Left ventricle myocardium inferior (tissue), 1 donor: Measurements from ENCODE around the gene CYB561A3. TPM values are rescaled to one million over a fixed set of nuclear protein-coding genes. Genes with fewer than 3 reads are reported as not detected.

ENCODE experiments used
- DNase-seq: peaks from one replicate; pipeline ENCODE4 v3.0.0-alpha.2; 2020
- H3K27ac ChIP-seq: fragments of 200-600 bp; replicated peaks from 2 replicates; pipeline ENCODE4 v1.8.0; 2021
- H3K27me3 ChIP-seq: fragments of 200-600 bp; 2 replicates; pipeline ENCODE4 v1.8.0; 2021; ENCODE audit warnings: low read depth
- H3K36me3 ChIP-seq: fragments of 200-600 bp; 2 replicates; pipeline ENCODE4 v1.8.0; 2021
- H3K4me1 ChIP-seq: fragments of 200-600 bp; 2 replicates; pipeline ENCODE4 v1.8.0; 2021
- H3K4me3 ChIP-seq: fragments of 200-600 bp; 2 replicates; pipeline ENCODE4 v1.8.0; 2021; ENCODE audit warnings: mild to moderate bottlenecking, moderate library complexity
- H3K9me3 ChIP-seq: fragments of 200-600 bp; replicated peaks from 2 replicates; pipeline ENCODE4 v1.8.0; 2021
- CTCF ChIP-seq: fragments of 200-600 bp; IDR thresholded peaks from 2 replicates; pipeline ENCODE4 v1.8.0; 2021; ENCODE audit warnings: antibody characterized with exemption, mild to moderate bottlenecking, borderline replicate concordance
- intact Hi-C: fragments of 100-400 bp; cut with micrococcal nuclease; formaldehyde crosslinking; loops from one replicate; pipeline ENCODE4 v1.11.0; 2022
- long read RNA-seq: library from polyadenylated mRNA; unstranded; transcript quantifications from one replicate; pipeline ENCODE4 v2.0.0, GENCODE V29; 2021
- total RNA-seq: library from RNA; stranded (reverse); fragmentation: NEBNext Ultra II Directional; extraction: Animal tissue kit (Norgen Biotek cat#: 25700); gene quantifications from one replicate; pipeline ENCODE4 v1.2.1, GENCODE V29; 2021
- donor health status: DM: no; HTN: yes; CAD: no; lungs with severe emphysema.

CYB561A3 gene
- total RNA-seq = 10.5 TPM
- long read RNA-seq, transcript CYB561A3-201 (7 exons, 3,061 nt) = major isoform, 33 of 43 reads
- long read RNA-seq, partial matches to known transcripts = 2 of 43 reads
- long read RNA-seq, other reads (novel, unspliced or antisense) = 8 of 43 reads

- DNase-seq = peak; percentile 93
- peak within 1 kb of the TSS; percentile 82 for H3K4me3 ChIP-seq
- TF ChIP-seq CTCF = no peak
- H3K4me1 ChIP-seq = peaks cover 43% of the 10 kb centered on the region
- H3K27ac ChIP-seq = peak within 1 kb of the TSS; percentile 99
- H3K27me3 ChIP-seq = no peaks in the 10 kb centered on the region
- H3K36me3 ChIP-seq = peaks cover 32% of the 10 kb centered on the region
- no peaks in the 10 kb centered on the region for H3K9me3 ChIP-seq
- intact Hi-C loops = no loop called here
Observed at GRCh38 chr11:61361741-61362541, at the start of gene CYB561A3, which contains the start of gene TMEM138. Gene CYB561A3, minus strand, starts transcription at chr11:61361882. Its CDS starts 5,169 bp downstream, at chr11:61356713. Gene TMEM138, plus strand, starts transcription at chr11:61362374. Its CDS starts 2,017 bp downstream, at chr11:61364391.

GRCh38 chr11:61406991-61407728 is 45.5 kb upstream of the CYB561A3 start:
- no peak for DNase-seq
- Histone ChIP-seq H3K4me3 (no peak overlapping the region), H3K4me1 (no peaks in the 10 kb centered on the region), H3K27ac (no peak overlapping the region), H3K36me3 (peaks cover 99% of the 10 kb centered on the region), H3K27me3 (no peaks in the 10 kb centered on the region), H3K9me3 (no peaks in the 10 kb centered on the region)
- no peak for TF ChIP-seq CTCF
- intact Hi-C loops = no loop called here

GRCh38 chr11:61406067-61406466 is 44.4 kb upstream of the CYB561A3 start:
- Histone ChIP-seq H3K27me3 (no peaks in the 10 kb centered on the region), H3K4me3 (no peak overlapping the region), H3K4me1 (no peaks in the 10 kb centered on the region), H3K27ac (no peak overlapping the region), H3K9me3 (no peaks in the 10 kb centered on the region), H3K36me3 (peaks cover 88% of the 10 kb centered on the region)
- no peak for TF ChIP-seq CTCF
- DNase-seq = no peak
- intact Hi-C loops = no loop called here

GRCh38 chr11:61404641-61405040 is 43.0 kb upstream of the CYB561A3 start:
- Histone ChIP-seq H3K36me3 (peaks cover 73% of the 10 kb centered on the region), H3K27ac (no peak overlapping the region)

More at GRCh38 chr11:61404641-61405040, 43.0 kb upstream of the CYB561A3 start:
- Histone ChIP-seq H3K9me3 (no peaks in the 10 kb centered on the region), H3K27me3 (no peaks in the 10 kb centered on the region), H3K4me1 (no peaks in the 10 kb centered on the region), H3K4me3 (no peak overlapping the region)
- no peak for DNase-seq
- no peak for TF ChIP-seq CTCF
- intact Hi-C loops = no loop called here
